GM23338 (cell line): ENCODE measurements around the gene TPSAB1. TPM values are rescaled to one million over a fixed set of nuclear protein-coding genes. Genes with fewer than 3 reads are reported as not detected.

Experiments
- ATAC-seq: fragments of 200-7000 bp; cut with Tn5 transposase; 3 replicates; pipeline ENCODE4 v1.9.1; 2020
- DNase-seq: peaks from one replicate; pipeline ENCODE4 v3.0.0-alpha.2; 2015; ENCODE audit warnings: low spot score
- H2AFZ ChIP-seq: fragments of 200-600 bp; sonication (generic); 2 replicates; pipeline ENCODE4 v1.8.0; 2016; ENCODE audit warnings: antibody characterized with exemption, mild to moderate bottlenecking, moderate library complexity
- H3F3A ChIP-seq: fragments of 200-600 bp; sonication (generic); replicated peaks from 2 replicates; pipeline ENCODE4 v1.8.0; 2017; ENCODE audit warnings: antibody characterized with exemption, mixed run types, low read depth
- H3K27ac ChIP-seq: fragments of 200-600 bp; sonication (generic); 2 replicates; pipeline ENCODE4 v1.6.1; 2016; ENCODE audit warnings: low read depth
- H3K27me3 ChIP-seq: fragments of 200-600 bp; sonication (generic); 2 replicates; pipeline ENCODE4 v1.8.0; 2016; ENCODE audit warnings: mild to moderate bottlenecking, mixed run types, moderate library complexity; ENCODE audit not compliant: insufficient read depth
- H3K36me3 ChIP-seq: fragments of 200-600 bp; sonication (generic); 2 replicates; pipeline ENCODE4 v1.8.0; 2016; ENCODE audit warnings: mild to moderate bottlenecking; ENCODE audit not compliant: insufficient read depth
- H3K4me1 ChIP-seq: fragments of 200-600 bp; sonication (generic); 2 replicates; pipeline ENCODE4 v1.8.0; 2016; ENCODE audit warnings: mild to moderate bottlenecking, moderate library complexity; ENCODE audit not compliant: insufficient read depth
- H3K4me2 ChIP-seq: fragments of 200-600 bp; sonication (generic); 2 replicates; pipeline ENCODE4 v1.7.1; 2017; ENCODE audit warnings: mixed run types
- H3K4me3 ChIP-seq: fragments of 200-600 bp; sonication (generic); 2 replicates; pipeline ENCODE4 v1.6.1; 2016; ENCODE audit warnings: mixed run types
- H3K79me2 ChIP-seq: fragments of 200-600 bp; sonication (generic); replicated peaks from 2 replicates; pipeline ENCODE4 v1.8.0; 2017; ENCODE audit warnings: mild to moderate bottlenecking; ENCODE audit not compliant: insufficient read depth
- H3K9me2 ChIP-seq: fragments of 200-600 bp; sonication (generic); 2 replicates; pipeline ENCODE4 v1.8.0; 2017; ENCODE audit not compliant: insufficient read depth
- H4K20me1 ChIP-seq: fragments of 200-600 bp; sonication (generic); replicated peaks from 2 replicates; pipeline ENCODE4 v1.8.0; 2017; ENCODE audit warnings: mild to moderate bottlenecking; ENCODE audit not compliant: insufficient read depth
- H3K27ac Mint-ChIP-seq: 2 replicates; pipeline ENCODE4 v1.8.0; 2020; ENCODE audit warnings: inconsistent platforms, mild to moderate bottlenecking, moderate library complexity, mixed read lengths
- H3K27me3 Mint-ChIP-seq: 3 replicates; pipeline ENCODE4 v1.8.0; 2022; ENCODE audit warnings: low read depth, mild to moderate bottlenecking, moderate library complexity, mixed read lengths, inconsistent platforms; ENCODE audit not compliant: insufficient read depth, poor library complexity
- H3K36me3 Mint-ChIP-seq: 3 replicates; pipeline ENCODE4 v1.8.0; 2021; ENCODE audit warnings: low read depth, mild to moderate bottlenecking, inconsistent platforms, moderate library complexity, mixed read lengths
- H3K4me1 Mint-ChIP-seq: 3 replicates; pipeline ENCODE4 v1.8.0; 2020; ENCODE audit warnings: mild to moderate bottlenecking, inconsistent platforms, mixed read lengths
- H3K4me3 Mint-ChIP-seq: 3 replicates; pipeline ENCODE4 v1.8.0; 2021; ENCODE audit warnings: moderate library complexity, mild to moderate bottlenecking, inconsistent platforms, mixed read lengths
- H3K9me3 Mint-ChIP-seq: 3 replicates; pipeline ENCODE4 v1.8.0; 2020; ENCODE audit warnings: moderate library complexity, mild to moderate bottlenecking, inconsistent platforms, mixed read lengths
- CREB1 ChIP-seq: fragments of 250-450 bp; sonication (Bioruptor Pico); IDR thresholded peaks from 2 replicates; pipeline ENCODE4 v1.5.0; 2020; ENCODE audit warnings: low read depth, mild to moderate bottlenecking, moderate library complexity
- EZH2 ChIP-seq: fragments of 200-600 bp; sonication (generic); IDR thresholded peaks from one replicate; pipeline ENCODE4 v1.8.0; 2017; ENCODE audit warnings: antibody characterized with exemption, mild to moderate bottlenecking, low read depth; ENCODE audit not compliant: unreplicated experiment
- EZH2phosphoT487 ChIP-seq: fragments of 200-600 bp; sonication (generic); IDR thresholded peaks from one replicate; pipeline ENCODE4 v1.8.1; 2018; ENCODE audit warnings: antibody characterized with exemption; ENCODE audit not compliant: unreplicated experiment
- JUNB ChIP-seq: IDR thresholded peaks from one replicate; pipeline ENCODE4 v1.6.1; 2016; ENCODE audit warnings: antibody characterized with exemption; ENCODE audit not compliant: unreplicated experiment
- NANOG ChIP-seq: IDR thresholded peaks from 2 replicates; pipeline ENCODE4 v1.6.1; 2016; ENCODE audit warnings: antibody characterized with exemption, borderline replicate concordance
- POLR2AphosphoS5 ChIP-seq: IDR thresholded peaks from 2 replicates; pipeline ENCODE4 v1.6.1; 2016; ENCODE audit warnings: antibody characterized with exemption, low read depth
- STAT1 ChIP-seq: IDR thresholded peaks from one replicate; pipeline ENCODE4 v1.6.1; 2016; ENCODE audit warnings: antibody characterized with exemption; ENCODE audit not compliant: unreplicated experiment
- ZNF114 ChIP-seq: fragments of 250-450 bp; sonication (Bioruptor Pico); IDR thresholded peaks from 2 replicates; pipeline ENCODE4 v1.5.0; 2020; ENCODE audit warnings: mild to moderate bottlenecking, moderate library complexity
- ZNF331 ChIP-seq: fragments of 250-450 bp; sonication (Bioruptor Pico); IDR thresholded peaks from 2 replicates; pipeline ENCODE4 v1.5.0; 2020; ENCODE audit warnings: low read depth, mild to moderate bottlenecking, moderate library complexity
- polyA plus RNA-seq: library from polyadenylated mRNA; unstranded; fragments of >200 nt; fragmentation: Nextera tagmentation; extraction: Ambion mirVana; gene quantifications from 2 replicates; pipeline ENCODE4 v1.2.1, GENCODE V29; 2016
- total RNA-seq: library from RNA; depleted of rRNA; stranded (reverse); fragments of >200 nt; shearing (Covaris generic); gene quantifications from 2 replicates; pipeline ENCODE4 v1.2.3, GENCODE V29; 2014
- TF ChIP-seq, protein P1 (sequence below), 2 experiments: fragments of 200-600 bp in 1 of 2; sonication (generic) in 1 of 2; conservative IDR thresholded peaks; 2 replicates each; pipeline versions ENCODE4 v1.5.1 to v1.6.1; 2016 to 2017; ENCODE audit warnings: antibody characterized with exemption in 2 of 2, low read depth in 2 of 2, mild to moderate bottlenecking in 2 of 2, moderate library complexity in 1 of 2
- TF ChIP-seq, protein P2 (sequence below): IDR thresholded peaks from 2 replicates; pipeline ENCODE4 v1.6.1; 2016; ENCODE audit warnings: antibody characterized with exemption
- TF ChIP-seq, protein P3 (sequence below): fragments of 250-450 bp; sonication (Bioruptor Pico); IDR thresholded peaks from 2 replicates; pipeline ENCODE4 v1.5.0; 2020; ENCODE audit warnings: mild to moderate bottlenecking, moderate library complexity
- TF ChIP-seq, protein P4 (sequence below): IDR thresholded peaks from one replicate; pipeline ENCODE4 v1.6.1; 2018; ENCODE audit warnings: antibody characterized with exemption; ENCODE audit not compliant: unreplicated experiment

TPSAB1 gene
- total and polyA plus RNA-seq, 2 experiments from 2014 or later: not detected

DNA sequence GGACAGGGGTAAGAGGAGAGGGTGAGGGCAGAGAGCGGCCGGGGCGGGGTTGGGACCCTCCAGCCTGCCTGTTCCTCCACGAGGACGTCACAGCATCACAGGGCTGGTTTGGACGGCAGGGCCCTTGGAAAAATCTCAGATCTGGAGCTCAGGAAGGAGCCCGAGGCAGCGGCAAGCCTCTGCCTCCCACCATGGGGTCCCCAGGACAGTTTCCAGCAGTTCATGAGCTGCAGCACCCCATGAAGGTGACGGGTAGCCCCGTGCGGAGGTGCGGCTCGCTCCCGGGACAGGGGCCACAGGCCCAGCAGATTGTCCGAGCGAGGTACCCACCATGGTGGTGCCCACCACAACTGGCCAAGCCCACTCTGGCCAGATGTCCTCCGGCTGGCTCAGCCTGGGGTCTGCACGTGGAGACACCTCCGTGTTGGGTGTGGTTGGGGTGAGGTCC is 36.7 kb downstream of the TPSAB1 start:
- no peak overlapping the region for H2AFZ ChIP-seq
- no peak for DNase-seq
- no peak overlapping the region for H3K27ac ChIP-seq
- H3K4me3 Mint-ChIP-seq: no peak overlapping the region
- no peaks in the 10 kb centered on the region for H3K36me3 ChIP-seq
- no peak overlapping the region for H3K4me3 ChIP-seq
- no peak overlapping the region for H3K4me2 ChIP-seq
- peaks cover 5% of the 10 kb centered on the region; the same call in 1 of the 3 replicates for H3K36me3 Mint-ChIP-seq
- no peak for ATAC-seq
- TF ChIP-seq EZH2: no peak
- TF ChIP-seq EZH2phosphoT487: no peak
- TF ChIP-seq CREB1 (CRISPR knock-in tag): no peak
- TF ChIP-seq, protein P1, sequence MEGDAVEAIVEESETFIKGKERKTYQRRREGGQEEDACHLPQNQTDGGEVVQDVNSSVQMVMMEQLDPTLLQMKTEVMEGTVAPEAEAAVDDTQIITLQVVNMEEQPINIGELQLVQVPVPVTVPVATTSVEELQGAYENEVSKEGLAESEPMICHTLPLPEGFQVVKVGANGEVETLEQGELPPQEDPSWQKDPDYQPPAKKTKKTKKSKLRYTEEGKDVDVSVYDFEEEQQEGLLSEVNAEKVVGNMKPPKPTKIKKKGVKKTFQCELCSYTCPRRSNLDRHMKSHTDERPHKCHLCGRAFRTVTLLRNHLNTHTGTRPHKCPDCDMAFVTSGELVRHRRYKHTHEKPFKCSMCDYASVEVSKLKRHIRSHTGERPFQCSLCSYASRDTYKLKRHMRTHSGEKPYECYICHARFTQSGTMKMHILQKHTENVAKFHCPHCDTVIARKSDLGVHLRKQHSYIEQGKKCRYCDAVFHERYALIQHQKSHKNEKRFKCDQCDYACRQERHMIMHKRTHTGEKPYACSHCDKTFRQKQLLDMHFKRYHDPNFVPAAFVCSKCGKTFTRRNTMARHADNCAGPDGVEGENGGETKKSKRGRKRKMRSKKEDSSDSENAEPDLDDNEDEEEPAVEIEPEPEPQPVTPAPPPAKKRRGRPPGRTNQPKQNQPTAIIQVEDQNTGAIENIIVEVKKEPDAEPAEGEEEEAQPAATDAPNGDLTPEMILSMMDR (conservative IDR thresholded peaks at IDR 0.05; ENCODE audit: low read depth in 2 of 2): no peak
- TF ChIP-seq ZNF114 (CRISPR knock-in tag): no peak
- TF ChIP-seq STAT1: no peak
- TF ChIP-seq ZNF331 (CRISPR knock-in tag): no peak
- no peak for TF ChIP-seq POLR2AphosphoS5
- TF ChIP-seq NANOG: no peak
- TF ChIP-seq, protein P2, sequence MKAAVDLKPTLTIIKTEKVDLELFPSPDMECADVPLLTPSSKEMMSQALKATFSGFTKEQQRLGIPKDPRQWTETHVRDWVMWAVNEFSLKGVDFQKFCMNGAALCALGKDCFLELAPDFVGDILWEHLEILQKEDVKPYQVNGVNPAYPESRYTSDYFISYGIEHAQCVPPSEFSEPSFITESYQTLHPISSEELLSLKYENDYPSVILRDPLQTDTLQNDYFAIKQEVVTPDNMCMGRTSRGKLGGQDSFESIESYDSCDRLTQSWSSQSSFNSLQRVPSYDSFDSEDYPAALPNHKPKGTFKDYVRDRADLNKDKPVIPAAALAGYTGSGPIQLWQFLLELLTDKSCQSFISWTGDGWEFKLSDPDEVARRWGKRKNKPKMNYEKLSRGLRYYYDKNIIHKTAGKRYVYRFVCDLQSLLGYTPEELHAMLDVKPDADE: no peak
- TF ChIP-seq JUNB: no peak
- TF ChIP-seq, protein P3, sequence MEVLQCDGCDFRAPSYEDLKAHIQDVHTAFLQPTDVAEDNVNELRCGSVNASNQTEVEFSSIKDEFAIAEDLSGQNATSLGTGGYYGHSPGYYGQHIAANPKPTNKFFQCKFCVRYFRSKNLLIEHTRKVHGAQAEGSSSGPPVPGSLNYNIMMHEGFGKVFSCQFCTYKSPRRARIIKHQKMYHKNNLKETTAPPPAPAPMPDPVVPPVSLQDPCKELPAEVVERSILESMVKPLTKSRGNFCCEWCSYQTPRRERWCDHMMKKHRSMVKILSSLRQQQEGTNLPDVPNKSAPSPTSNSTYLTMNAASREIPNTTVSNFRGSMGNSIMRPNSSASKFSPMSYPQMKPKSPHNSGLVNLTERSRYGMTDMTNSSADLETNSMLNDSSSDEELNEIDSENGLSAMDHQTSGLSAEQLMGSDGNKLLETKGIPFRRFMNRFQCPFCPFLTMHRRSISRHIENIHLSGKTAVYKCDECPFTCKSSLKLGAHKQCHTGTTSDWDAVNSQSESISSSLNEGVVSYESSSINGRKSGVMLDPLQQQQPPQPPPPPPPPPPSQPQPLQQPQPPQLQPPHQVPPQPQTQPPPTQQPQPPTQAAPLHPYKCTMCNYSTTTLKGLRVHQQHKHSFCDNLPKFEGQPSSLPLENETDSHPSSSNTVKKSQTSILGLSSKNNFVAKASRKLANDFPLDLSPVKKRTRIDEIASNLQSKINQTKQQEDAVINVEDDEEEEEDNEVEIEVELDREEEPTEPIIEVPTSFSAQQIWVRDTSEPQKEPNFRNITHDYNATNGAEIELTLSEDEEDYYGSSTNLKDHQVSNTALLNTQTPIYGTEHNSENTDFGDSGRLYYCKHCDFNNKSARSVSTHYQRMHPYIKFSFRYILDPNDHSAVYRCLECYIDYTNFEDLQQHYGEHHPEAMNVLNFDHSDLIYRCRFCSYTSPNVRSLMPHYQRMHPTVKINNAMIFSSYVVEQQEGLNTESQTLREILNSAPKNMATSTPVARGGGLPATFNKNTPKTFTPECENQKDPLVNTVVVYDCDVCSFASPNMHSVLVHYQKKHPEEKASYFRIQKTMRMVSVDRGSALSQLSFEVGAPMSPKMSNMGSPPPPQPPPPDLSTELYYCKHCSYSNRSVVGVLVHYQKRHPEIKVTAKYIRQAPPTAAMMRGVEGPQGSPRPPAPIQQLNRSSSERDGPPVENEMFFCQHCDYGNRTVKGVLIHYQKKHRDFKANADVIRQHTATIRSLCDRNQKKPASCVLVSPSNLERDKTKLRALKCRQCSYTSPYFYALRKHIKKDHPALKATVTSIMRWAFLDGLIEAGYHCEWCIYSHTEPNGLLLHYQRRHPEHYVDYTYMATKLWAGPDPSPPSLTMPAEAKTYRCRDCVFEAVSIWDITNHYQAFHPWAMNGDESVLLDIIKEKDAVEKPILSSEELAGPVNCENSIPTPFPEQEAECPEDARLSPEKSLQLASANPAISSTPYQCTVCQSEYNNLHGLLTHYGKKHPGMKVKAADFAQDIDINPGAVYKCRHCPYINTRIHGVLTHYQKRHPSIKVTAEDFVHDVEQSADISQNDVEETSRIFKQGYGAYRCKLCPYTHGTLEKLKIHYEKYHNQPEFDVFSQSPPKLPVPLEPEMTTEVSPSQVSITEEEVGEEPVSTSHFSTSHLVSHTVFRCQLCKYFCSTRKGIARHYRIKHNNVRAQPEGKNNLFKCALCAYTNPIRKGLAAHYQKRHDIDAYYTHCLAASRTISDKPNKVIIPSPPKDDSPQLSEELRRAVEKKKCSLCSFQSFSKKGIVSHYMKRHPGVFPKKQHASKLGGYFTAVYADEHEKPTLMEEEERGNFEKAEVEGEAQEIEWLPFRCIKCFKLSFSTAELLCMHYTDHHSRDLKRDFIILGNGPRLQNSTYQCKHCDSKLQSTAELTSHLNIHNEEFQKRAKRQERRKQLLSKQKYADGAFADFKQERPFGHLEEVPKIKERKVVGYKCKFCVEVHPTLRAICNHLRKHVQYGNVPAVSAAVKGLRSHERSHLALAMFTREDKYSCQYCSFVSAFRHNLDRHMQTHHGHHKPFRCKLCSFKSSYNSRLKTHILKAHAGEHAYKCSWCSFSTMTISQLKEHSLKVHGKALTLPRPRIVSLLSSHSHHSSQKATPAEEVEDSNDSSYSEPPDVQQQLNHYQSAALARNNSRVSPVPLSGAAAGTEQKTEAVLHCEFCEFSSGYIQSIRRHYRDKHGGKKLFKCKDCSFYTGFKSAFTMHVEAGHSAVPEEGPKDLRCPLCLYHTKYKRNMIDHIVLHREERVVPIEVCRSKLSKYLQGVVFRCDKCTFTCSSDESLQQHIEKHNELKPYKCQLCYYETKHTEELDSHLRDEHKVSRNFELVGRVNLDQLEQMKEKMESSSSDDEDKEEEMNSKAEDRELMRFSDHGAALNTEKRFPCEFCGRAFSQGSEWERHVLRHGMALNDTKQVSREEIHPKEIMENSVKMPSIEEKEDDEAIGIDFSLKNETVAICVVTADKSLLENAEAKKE: no peak
- TF ChIP-seq, protein P4, sequence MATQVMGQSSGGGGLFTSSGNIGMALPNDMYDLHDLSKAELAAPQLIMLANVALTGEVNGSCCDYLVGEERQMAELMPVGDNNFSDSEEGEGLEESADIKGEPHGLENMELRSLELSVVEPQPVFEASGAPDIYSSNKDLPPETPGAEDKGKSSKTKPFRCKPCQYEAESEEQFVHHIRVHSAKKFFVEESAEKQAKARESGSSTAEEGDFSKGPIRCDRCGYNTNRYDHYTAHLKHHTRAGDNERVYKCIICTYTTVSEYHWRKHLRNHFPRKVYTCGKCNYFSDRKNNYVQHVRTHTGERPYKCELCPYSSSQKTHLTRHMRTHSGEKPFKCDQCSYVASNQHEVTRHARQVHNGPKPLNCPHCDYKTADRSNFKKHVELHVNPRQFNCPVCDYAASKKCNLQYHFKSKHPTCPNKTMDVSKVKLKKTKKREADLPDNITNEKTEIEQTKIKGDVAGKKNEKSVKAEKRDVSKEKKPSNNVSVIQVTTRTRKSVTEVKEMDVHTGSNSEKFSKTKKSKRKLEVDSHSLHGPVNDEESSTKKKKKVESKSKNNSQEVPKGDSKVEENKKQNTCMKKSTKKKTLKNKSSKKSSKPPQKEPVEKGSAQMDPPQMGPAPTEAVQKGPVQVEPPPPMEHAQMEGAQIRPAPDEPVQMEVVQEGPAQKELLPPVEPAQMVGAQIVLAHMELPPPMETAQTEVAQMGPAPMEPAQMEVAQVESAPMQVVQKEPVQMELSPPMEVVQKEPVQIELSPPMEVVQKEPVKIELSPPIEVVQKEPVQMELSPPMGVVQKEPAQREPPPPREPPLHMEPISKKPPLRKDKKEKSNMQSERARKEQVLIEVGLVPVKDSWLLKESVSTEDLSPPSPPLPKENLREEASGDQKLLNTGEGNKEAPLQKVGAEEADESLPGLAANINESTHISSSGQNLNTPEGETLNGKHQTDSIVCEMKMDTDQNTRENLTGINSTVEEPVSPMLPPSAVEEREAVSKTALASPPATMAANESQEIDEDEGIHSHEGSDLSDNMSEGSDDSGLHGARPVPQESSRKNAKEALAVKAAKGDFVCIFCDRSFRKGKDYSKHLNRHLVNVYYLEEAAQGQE: no peak
- no peaks in the 10 kb centered on the region for H4K20me1 ChIP-seq
- no peaks in the 10 kb centered on the region for H3K27me3 ChIP-seq
- H3K4me1 ChIP-seq: peaks cover 6% of the 10 kb centered on the region; the same call in 1 of the 2 replicates
- peaks cover 2% of the 10 kb centered on the region for H3K4me1 Mint-ChIP-seq
- no peaks in the 10 kb centered on the region; the same call in 1 of the 3 replicates for H3K9me3 Mint-ChIP-seq
- H3K9me2 ChIP-seq: no peaks in the 10 kb centered on the region
- no peak overlapping the region for H3K27ac Mint-ChIP-seq
- no peaks in the 10 kb centered on the region for H3K79me2 ChIP-seq
- peaks cover 11% of the 10 kb centered on the region for H3K27me3 Mint-ChIP-seq
- no peaks in the 10 kb centered on the region for H3F3A ChIP-seq
